ENCODE results near the gene LTA. TPM values are rescaled to one million over a fixed set of nuclear protein-coding genes. Genes with fewer than 3 reads are reported as not detected.

LTA gene
- total RNA-seq, 1 experiment from 2014 or later, result 1.1 TPM

DNA sequence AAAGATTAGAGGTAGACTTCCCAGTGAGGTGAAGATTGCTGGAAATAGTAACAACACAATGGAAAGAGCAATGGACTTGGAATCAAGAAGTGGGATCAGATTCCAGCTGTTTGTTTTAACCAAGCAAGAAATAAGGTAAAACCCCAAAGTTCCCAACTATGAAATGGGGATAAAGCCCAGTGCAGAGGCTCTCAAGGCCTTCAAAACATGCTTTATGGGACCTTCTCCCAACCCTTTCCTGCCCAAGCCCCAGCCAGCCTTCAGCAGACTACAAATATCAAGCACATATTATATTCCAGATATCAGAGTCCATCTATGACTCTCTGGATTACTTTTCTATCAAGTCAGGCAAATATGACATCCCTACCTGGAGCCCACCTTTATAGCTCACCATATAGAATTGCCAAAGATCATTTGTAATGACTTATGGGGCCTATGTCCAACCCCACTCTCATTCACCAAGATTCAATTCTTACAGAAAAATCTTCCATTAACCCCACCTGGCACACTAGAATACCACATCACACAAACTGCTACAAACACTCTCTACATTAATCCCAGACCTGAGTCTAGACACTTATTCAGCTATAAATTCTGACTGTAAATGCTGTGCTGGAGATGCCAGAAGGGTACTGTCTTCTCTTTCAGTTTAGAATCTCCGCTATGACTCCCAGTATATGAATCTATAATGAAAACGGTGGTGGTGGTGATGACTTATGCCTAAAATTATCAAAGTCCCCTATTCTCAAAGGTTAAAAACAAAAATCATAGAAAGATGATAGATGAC is 36.4 kb upstream of the LTA start (continued):
- no peak for TF ChIP-seq EGR1 (IDR thresholded peaks at IDR 0.05; ENCODE audit: low read depth)
- no peak for TF ChIP-seq CBX3 (IDR thresholded peaks at IDR 0.05; ENCODE audit: low read depth)
- TF ChIP-seq YY1 (IDR thresholded peaks at IDR 0.05; ENCODE audit: extremely low read depth, insufficient replicate concordance, low read depth, low read length), result no peak
- no peak for TF ChIP-seq CEBPB (IDR thresholded peaks at IDR 0.05; ENCODE audit: low read depth)
- TF ChIP-seq EZH2 (IDR thresholded peaks at IDR 0.05), result no peak
- no peak for TF ChIP-seq TCF7L2 (IDR thresholded peaks at IDR 0.05; ENCODE audit: borderline replicate concordance, extremely low read depth, insufficient read depth, insufficient read length)
- no peak for TF ChIP-seq POLR2AphosphoS5 (IDR thresholded peaks at IDR 0.05; ENCODE audit: low read depth, low read length)
- TF ChIP-seq ZNF274 (IDR thresholded peaks at IDR 0.05; ENCODE audit: low read depth, low read length), result no peak

DNA sequence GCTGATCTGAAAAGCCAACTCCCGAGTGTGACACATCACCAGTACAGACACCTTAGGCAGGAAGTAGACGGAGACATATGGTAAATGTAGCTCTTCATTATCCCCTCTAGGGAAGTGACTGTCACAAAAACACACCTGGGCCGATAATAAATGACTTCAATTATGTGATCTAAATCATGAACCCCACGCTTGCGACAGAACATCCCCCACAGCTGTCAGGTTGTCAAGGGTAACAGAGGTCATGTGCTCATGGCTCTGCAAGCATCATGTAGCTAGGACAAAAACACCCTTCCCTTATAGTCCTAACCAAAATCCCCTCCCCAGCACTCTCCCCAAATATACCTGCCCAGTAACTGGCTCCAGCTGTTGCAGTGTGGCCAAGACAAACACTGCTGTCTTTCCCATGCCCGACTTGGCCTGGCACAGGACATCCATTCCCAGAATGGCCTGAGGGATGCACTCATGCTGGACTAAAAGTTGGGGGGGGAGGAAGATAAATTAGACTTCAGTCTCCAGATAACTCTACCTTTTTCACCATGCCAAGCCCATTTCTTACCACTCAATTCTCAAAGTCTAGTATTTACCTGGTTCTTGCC is 33.2 kb upstream of the LTA start:
- Histone ChIP-seq H3K4me3 (replicated peaks in 1 of 2; ENCODE audit: low read depth in 1 of 2, low read length in 2 of 2) (no peak overlapping the region), H3K27me3 (ENCODE audit: insufficient read depth, low read length) (no peaks in the 10 kb centered on the region), H3K9me3 (ENCODE audit: control insufficient read depth in 1 of 2, insufficient read depth in 1 of 2, low read depth in 1 of 2, low read length in 2 of 2) (no peaks in the 10 kb centered on the region), H3K36me3 (ENCODE audit: control insufficient read depth in 1 of 2, insufficient read depth in 2 of 2, low read length in 2 of 2) (peaks cover 59 to 64% of the 10 kb centered on the region in 2 experiments), H2AFZ (ENCODE audit: low read depth, low read length, poor library complexity, severe bottlenecking) (no peak overlapping the region), H3K9me2 (ENCODE audit: insufficient read depth) (no peaks in the 10 kb centered on the region), H3K79me2 (ENCODE audit: insufficient read depth, low read length) (peaks cover 86% of the 10 kb centered on the region), H3K4me1 (ENCODE audit: control insufficient read depth in 1 of 2, insufficient read depth in 2 of 2, low read length in 2 of 2) (peaks cover 14 to 26% of the 10 kb centered on the region in 2 experiments), H4K20me1 (ENCODE audit: insufficient read depth) (peaks cover 40% of the 10 kb centered on the region; the same call in 1 of the 2 replicates), H3K27ac (ENCODE audit: low read depth, low read length) (no peak overlapping the region), H3K9ac (ENCODE audit: low read length) (no peak overlapping the region), H3K4me2 (ENCODE audit: low read length) (no peak overlapping the region)
- no TSS peak for BruUV-seq (replicated peaks)
- no peak for TF ChIP-seq POLR2A (IDR thresholded peaks at IDR 0.05; ENCODE audit: borderline replicate concordance, extremely low read depth, insufficient read depth, insufficient read length)
- no peak for TF ChIP-seq CBX3 (IDR thresholded peaks at IDR 0.05; ENCODE audit: low read depth)
- no peak for TF ChIP-seq YY1 (IDR thresholded peaks at IDR 0.05; ENCODE audit: extremely low read depth, insufficient replicate concordance, low read depth, low read length)
- no peak for TF ChIP-seq SP1 (IDR thresholded peaks at IDR 0.05; ENCODE audit: low read depth)
- no peak for TF ChIP-seq ZFX (IDR thresholded peaks at IDR 0.05)
- TF ChIP-seq TCF7L2 (IDR thresholded peaks at IDR 0.05; ENCODE audit: borderline replicate concordance, extremely low read depth, insufficient read depth, insufficient read length), result no peak
- no peak for TF ChIP-seq SRF (IDR thresholded peaks at IDR 0.05; ENCODE audit: low read depth)
- DNase-seq (ENCODE audit: low read depth, low spot score) (no peak), ATAC-seq (no peak)
- ChIA-PET POLR2A (no interaction called here), RAD21 (ENCODE audit: low non-redundant PET in 1 of 2, low total read pairs in 2 of 2, uncharacterized antibody in 2 of 2, unreplicated experiment in 2 of 2) (no interaction called here), CTCF (no interaction called here)
- intact Hi-C loops (cut with micrococcal nuclease), result no loop called here
